ENCODE data around the gene PPARG. TPM values are rescaled to one million over a fixed set of nuclear protein-coding genes. Genes with fewer than 3 reads are reported as not detected.

PPARG gene
- polyA plus RNA-seq, 1 of the 3 experiments (the other 2 are of a cell fraction): 2.8 TPM

GRCh38 chr3:12451481-12451880, 162.6 kb downstream of the PPARG start:
- POLR2A ChIA-PET: no interaction called here

GRCh38 chr3:12451960-12452359, 163.1 kb downstream of the PPARG start:
- Histone ChIP-seq H3K9me2 (no peaks in the 10 kb centered on the region), H3K9ac (no peak overlapping the region), H3K27ac (ENCODE audit: low read depth in 2 of 2, low read length in 1 of 2) (no peak overlapping the region), H3K36me3 (replicated peaks in 1 of 2; ENCODE audit: control insufficient read depth in 1 of 2, insufficient read depth in 2 of 2, low read length in 1 of 2) (no peaks in the 10 kb centered on the region), H3K27me3 (ENCODE audit: insufficient read depth) (no peaks in the 10 kb centered on the region), H2AFZ (ENCODE audit: low read depth) (no peak overlapping the region), H3K4me3 (ENCODE audit: low read depth in 2 of 2, low read length in 1 of 2) (no peak overlapping the region), H3K9me3 (no peaks in the 10 kb centered on the region), H3K79me2 (ENCODE audit: insufficient read depth) (no peaks in the 10 kb centered on the region), H3F3A (replicated peaks; ENCODE audit: insufficient read depth) (no peaks in the 10 kb centered on the region), H3K4me1 (ENCODE audit: control insufficient read depth in 1 of 2, insufficient read depth in 2 of 2, low read depth in 1 of 2, low read length in 1 of 2) (0 out of 4 replicates have a peak, but pooled peaks cover 0 to 8% of the 10 kb centered on the region in 2 experiments), H3K4me2 (no peak overlapping the region), H4K20me1 (ENCODE audit: insufficient read depth) (no peaks in the 10 kb centered on the region)
- no peak for DNase-seq
- CTCF ChIA-PET: interaction anchor here (0.8 kb wide), 1 partner anchor 11 kb away, joined by 3 read pairs; no protein-coding TSS in a partner anchor
- POLR2A ChIA-PET: no interaction called here
- 71% methylated on average over 1 of the region's 1 CpG for WGBS (ENCODE audit: low lambda C conversion rate)
- TF ChIP-seq RFX5 (IDR thresholded peaks at IDR 0.05; ENCODE audit: low read length) (no peak), EP300 (IDR thresholded peaks at IDR 0.05; ENCODE audit: borderline replicate concordance in 1 of 2, low read depth in 1 of 2, low read length in 1 of 2) (no peak), TEAD4 (IDR thresholded peaks at IDR 0.05; ENCODE audit: borderline replicate concordance, insufficient read depth) (no peak), GATA2 (CRISPR knock-in tag; IDR thresholded peaks at IDR 0.05) (no peak), RCOR1 (IDR thresholded peaks at IDR 0.05; ENCODE audit: low read length) (no peak), YY1 (IDR thresholded peaks at IDR 0.05; ENCODE audit: low read depth) (no peak), FOXJ3 (CRISPR knock-in tag; IDR thresholded peaks at IDR 0.05) (no peak), FOSL2 (IDR thresholded peaks at IDR 0.05; ENCODE audit: borderline replicate concordance, low read depth) (no peak), PBX3 (IDR thresholded peaks at IDR 0.05) (no peak), CHD2 (IDR thresholded peaks at IDR 0.05; ENCODE audit: low read length, partially characterized antibody) (no peak), JUND (IDR thresholded peaks at IDR 0.05) (no peak)

More at GRCh38 chr3:12451481-12451880, 162.6 kb downstream of the PPARG start:
- Histone ChIP-seq H2AFZ (ENCODE audit: low read depth) (no peak overlapping the region), H3K9me2 (no peaks in the 10 kb centered on the region), H3F3A (replicated peaks; ENCODE audit: insufficient read depth) (no peaks in the 10 kb centered on the region), H3K4me2 (no peak overlapping the region), H3K9me3 (no peaks in the 10 kb centered on the region), H3K79me2 (ENCODE audit: insufficient read depth) (no peaks in the 10 kb centered on the region), H3K4me3 (ENCODE audit: low read depth in 2 of 2, low read length in 1 of 2) (no peak overlapping the region), H3K27me3 (ENCODE audit: insufficient read depth) (no peaks in the 10 kb centered on the region), H3K36me3 (replicated peaks in 1 of 2; ENCODE audit: control insufficient read depth in 1 of 2, insufficient read depth in 2 of 2, low read length in 1 of 2) (no peaks in the 10 kb centered on the region), H3K4me1 (ENCODE audit: control insufficient read depth in 1 of 2, insufficient read depth in 2 of 2, low read depth in 1 of 2, low read length in 1 of 2) (0 out of 4 replicates have a peak, but pooled peaks cover 0 to 8% of the 10 kb centered on the region in 2 experiments), H4K20me1 (ENCODE audit: insufficient read depth) (no peaks in the 10 kb centered on the region), H3K9ac (no peak overlapping the region), H3K27ac (ENCODE audit: low read depth in 2 of 2, low read length in 1 of 2) (no peak overlapping the region)
- TF ChIP-seq RCOR1 (IDR thresholded peaks at IDR 0.05; ENCODE audit: low read length) (no peak), PBX3 (IDR thresholded peaks at IDR 0.05) (no peak), FOSL2 (IDR thresholded peaks at IDR 0.05; ENCODE audit: borderline replicate concordance, low read depth) (no peak), GATA2 (CRISPR knock-in tag; IDR thresholded peaks at IDR 0.05) (no peak)
- no peak for DNase-seq
- CTCF ChIA-PET: no interaction called here
- 78% methylated on average over 5 of the region's 5 CpGs for WGBS (ENCODE audit: low lambda C conversion rate)

All from SK-N-SH (cell line).